ENCODE measurements around the gene APEH.

- TF ChIP-seq CTCF (conservative IDR thresholded peaks at IDR 0.05; ENCODE audit: low read depth, low read length) (no peak), EZH2 (IDR thresholded peaks at IDR 0.05; ENCODE audit: low read length, unreplicated experiment) (no peak)
Observed at GRCh38 chr3:49655731-49656285, 18.3 kb upstream of the APEH start.
